Esophagus mucosa (tissue), 1 donor: Measurements from ENCODE around the gene CITED4. TPM values are rescaled to one million over a fixed set of nuclear protein-coding genes. Genes with fewer than 3 reads are reported as not detected.

ENCODE experiments used
- ATAC-seq: fragments of 200-7000 bp; cut with Tn5 transposase; one replicate; pipeline ENCODE4 v1.9.1; 2020
- total RNA-seq: library from RNA; stranded (reverse); gene quantifications from one replicate; pipeline ENCODE4 v1.2.4, GENCODE V29; 2023
- donor health status: DM: yes; HTN: yes; CAD: no.

The CITED4 gene
- total RNA-seq, 1 donor from 2014 or later, result 28.7 TPM

- ATAC-seq, result peak; percentile 29
Measured at GRCh38 chr1:40884055-40884795, 22.1 kb upstream of the CITED4 start.

DNA sequence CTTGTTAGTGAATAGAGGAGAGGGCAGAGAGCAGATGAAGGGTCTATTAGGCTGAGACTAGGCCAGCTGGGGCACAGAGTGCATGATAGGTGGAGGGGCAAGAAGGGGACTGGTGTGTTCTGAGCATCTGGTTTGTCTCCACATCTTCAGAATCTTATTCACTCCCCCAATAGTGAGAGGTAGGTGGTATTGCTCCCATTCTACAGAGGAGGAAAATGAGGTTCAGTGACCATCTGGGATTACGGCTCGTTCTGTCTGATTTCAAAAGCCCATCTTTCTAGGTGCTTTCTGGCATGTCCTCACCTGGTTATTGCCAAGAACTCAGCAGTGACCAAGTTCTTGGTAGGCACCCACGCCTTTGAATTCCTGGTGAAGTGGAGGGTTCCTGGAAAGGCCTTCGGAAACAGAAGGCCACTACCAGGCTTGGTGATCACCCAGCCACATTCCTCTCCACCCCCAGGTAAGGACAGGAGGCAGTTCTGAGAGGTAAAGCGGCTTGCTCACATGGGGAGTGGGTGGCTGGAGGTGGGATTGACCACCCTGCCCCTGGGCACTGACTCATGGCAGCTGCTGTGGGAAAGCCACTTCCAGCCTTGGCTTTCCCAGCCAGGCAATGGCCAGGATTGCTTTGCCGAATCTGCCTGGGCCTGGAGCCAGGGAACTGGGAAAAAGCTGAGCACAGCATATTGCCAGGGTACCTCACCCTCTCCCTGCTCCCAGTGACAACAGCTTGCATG is 18.8 kb upstream of the CITED4 start:
- peak; percentile 47 for ATAC-seq

DNA sequence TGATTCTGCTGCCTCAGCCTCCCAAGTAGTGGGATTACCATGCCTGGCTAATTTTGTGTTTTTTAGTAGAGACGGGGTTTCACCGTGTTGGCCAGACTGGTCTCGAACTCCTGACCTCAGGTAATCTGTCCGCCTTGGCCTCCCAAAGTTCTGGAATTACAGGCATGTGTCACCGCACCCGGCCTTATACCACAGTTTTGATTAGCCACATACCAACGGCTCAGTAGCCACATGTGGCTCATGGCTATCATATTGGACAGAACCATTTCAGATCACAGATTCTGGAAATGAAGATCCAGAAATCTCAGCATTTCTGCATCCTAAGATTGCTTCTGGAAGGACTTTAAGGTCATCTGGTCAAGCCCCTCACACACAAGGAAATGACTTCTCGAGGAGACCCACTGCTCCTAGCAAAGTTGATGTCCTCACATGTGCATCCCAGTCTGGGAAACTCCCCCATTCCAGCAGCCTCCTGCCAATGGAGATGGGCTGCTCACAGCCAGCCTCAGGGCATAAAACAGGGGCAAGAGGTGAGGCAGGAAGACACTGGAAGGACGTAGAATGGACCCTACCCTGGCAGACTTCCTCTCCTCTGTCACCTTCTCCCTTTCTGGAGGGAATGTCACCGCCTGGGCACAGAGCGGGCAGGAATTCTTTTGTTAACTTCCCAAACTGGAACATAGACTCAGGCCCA is 17.5 kb upstream of the CITED4 start:
- ATAC-seq, result no peak

DNA sequence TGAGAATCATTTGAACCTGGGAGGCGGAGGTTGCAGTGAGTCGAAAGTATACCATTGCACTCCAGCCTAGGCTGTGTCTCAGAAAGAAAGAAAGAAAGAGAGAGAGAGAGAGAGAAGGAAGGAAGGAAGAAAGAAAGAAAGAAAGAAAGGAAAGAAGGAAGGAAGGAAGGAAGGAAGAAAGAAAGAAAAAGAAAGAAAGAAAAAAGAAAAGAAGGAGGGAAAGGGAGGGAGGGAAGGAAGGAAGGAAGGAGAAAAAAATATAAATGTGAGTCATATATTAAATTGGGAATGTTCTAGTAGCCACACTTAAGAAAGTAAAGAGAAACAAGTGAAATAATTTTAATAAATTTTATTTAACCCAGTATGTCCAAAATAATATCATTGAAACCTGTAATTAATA is 16.7 kb upstream of the CITED4 start:
- no peak for ATAC-seq

- peak; percentile 52 for ATAC-seq
Measured at GRCh38 chr1:40877698-40878097, 15.5 kb upstream of the CITED4 start.

- ATAC-seq, result no peak
Measured at GRCh38 chr1:40876891-40877290, 14.7 kb upstream of the CITED4 start.

GRCh38 chr1:40876436-40876761 is 14.2 kb upstream of the CITED4 start:
- no peak for ATAC-seq

DNA sequence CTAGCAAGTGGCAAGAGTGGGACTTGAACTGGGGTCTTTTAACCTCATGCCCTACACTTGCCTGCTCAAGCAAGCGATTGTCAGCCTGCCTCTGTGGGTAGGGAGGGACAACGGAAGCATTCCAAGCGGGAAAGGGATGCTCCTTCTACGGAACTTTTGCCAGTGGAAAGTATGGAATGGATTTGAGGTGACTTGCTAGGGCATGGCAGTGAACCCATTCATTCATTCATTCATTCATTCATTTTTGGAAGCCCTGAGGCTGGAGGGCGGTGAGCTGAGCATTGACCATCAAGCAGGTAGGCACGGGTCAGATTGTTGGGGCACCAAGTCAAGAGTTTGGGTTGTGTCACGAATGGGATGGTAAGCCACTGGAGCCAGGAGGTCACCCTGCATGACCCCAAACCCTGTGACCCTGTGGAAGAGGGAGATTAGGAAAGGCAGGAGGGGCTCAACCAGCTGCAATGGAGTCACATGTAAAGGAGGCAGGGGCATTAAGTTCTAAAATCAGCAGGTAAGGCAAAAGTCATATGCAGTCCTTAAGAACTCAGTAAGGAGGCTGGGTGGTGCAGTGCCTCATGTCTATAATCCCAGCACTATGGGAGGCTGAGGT is 11.8 kb upstream of the CITED4 start:
- ATAC-seq, result no peak

DNA sequence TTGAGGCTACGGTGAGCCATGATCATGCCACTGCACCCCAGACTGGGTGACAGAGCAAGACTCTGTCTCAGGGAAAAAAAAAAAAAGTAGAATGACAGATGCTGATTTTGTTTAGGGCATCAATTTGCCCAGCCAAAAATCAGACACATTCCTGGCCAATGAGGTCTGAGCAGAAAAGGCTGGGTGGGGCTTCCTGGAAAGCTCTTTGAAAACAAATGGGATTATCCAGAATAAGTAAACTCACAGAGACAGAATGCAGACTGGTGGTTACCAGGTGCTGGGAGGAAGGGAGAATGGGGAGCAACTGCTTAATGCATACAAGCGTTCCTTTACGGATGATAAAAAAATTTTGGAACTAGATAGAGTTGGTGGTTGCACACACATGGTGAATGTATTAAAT is 10.1 kb upstream of the CITED4 start:
- peak; percentile 21 for ATAC-seq

DNA sequence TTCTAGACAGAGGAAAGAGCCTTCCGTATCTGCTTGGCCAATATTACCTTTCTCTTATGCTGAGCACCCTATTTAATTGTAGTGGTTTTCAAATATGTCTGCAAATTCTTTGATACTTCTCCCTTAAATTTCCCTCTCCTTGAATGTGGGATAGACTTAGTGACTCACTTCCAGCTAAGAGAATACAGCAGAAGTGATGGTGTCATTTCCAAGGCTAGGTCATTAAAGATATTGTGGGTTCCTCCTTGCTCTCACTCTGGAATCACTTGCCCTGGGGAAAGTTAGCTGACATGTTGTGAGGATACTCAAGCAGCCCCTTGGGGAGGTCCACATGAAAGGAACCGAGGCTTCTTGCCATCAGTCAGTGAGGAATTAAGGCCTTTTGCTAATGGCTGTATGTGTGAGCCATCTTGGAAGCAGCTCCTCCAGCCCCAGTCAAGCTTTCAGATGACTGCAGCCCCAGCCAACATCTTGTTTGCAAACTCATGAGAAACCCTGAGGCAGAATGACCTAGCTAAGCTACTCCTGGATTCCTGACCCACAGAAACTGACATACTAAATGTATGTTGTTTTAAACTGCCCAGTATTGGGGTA is 8.1 kb upstream of the CITED4 start:
- no peak for ATAC-seq

- peak; percentile 70 for ATAC-seq
Measured at GRCh38 chr1:40868051-40868723, 6.0 kb upstream of the CITED4 start.

DNA sequence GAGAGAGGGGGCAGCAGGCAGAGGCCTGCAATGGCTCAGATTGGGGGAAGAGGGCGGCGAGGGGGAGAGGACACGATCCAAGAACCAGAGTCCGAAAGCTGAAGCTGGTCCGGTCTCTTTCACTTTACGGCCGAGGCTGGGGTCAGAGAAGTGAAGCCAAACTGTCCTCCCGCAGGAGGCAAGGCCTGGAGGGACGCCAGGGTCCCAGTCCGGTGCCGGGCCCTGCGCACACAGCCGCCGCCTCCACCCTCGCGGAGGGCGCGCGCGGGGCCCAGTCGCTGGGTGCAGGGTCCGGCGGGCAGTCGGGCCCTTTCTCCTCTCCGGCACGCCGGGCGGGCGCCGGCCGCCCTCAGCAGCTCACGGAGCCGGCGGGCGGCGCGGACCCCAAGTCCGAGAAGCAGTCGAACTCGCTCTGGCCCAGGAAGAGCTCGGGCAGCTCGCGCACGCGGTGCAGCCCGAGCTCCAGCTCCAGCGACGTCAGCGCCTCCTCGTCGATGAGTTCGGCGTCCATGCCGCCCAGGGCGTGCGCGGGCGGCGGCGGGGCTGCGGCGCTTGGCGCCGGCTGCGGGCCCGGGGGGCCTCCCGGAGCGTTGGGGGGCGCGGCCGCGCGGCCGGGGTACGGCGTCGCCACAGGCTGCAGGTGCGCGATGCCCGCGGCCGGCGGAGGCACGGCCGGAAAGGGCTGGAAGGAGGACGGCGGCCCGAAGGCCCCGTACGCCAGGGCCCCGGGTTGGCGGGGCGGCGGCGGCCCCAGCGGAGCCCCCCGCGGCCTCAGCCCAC is 749 bp downstream of the CITED4 start:
- ATAC-seq, result peak; percentile 3

GRCh38 chr1:40860706-40861223 is 1.4 kb downstream of the CITED4 start:
- ATAC-seq, result no peak

- no peak for ATAC-seq
Measured at GRCh38 chr1:40858856-40859416, 3.2 kb downstream of the CITED4 start.

DNA sequence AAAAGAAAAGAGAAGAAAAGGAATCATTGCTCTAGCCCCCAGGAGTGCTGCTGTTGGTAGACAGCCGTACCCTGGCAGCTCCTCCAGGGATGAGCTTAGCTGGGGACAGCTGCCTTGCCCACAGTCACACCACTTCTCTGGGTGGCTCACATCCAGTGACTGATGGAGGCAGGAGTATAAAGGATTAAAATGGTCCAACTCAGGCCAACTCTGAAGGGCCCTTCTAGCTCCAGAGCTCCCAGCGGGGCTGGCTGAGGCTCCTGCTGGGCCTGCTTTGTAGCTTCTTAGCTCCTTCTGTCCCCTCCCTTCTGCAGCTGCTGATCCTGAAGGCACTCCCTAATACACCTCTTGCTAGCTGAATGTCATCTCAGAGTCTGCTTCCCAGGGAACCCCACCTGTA is 4.4 kb downstream of the CITED4 start:
- peak; percentile 22 for ATAC-seq

GRCh38 chr1:40856656-40857302 is 5.4 kb downstream of the CITED4 start:
- ATAC-seq, result no peak

GRCh38 chr1:40856116-40856515 is 6.0 kb downstream of the CITED4 start:
- ATAC-seq, result no peak

GRCh38 chr1:40855513-40855912 is 6.7 kb downstream of the CITED4 start:
- ATAC-seq, result no peak

GRCh38 chr1:40853885-40854170 is 8.3 kb downstream of the CITED4 start:
- no peak for ATAC-seq

- peak; percentile 51 for ATAC-seq
Measured at GRCh38 chr1:40853113-40853884, 8.9 kb downstream of the CITED4 start.
